ENCODE data around the gene AQP11.
"Not testable (repeated sequence)": the region's sequence is repeated elsewhere in the genome, so short reads cannot be mapped to it uniquely, and the experiment has no call there.

Gene AQP11, protein sequence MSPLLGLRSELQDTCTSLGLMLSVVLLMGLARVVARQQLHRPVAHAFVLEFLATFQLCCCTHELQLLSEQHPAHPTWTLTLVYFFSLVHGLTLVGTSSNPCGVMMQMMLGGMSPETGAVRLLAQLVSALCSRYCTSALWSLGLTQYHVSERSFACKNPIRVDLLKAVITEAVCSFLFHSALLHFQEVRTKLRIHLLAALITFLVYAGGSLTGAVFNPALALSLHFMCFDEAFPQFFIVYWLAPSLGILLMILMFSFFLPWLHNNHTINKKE

DNA sequence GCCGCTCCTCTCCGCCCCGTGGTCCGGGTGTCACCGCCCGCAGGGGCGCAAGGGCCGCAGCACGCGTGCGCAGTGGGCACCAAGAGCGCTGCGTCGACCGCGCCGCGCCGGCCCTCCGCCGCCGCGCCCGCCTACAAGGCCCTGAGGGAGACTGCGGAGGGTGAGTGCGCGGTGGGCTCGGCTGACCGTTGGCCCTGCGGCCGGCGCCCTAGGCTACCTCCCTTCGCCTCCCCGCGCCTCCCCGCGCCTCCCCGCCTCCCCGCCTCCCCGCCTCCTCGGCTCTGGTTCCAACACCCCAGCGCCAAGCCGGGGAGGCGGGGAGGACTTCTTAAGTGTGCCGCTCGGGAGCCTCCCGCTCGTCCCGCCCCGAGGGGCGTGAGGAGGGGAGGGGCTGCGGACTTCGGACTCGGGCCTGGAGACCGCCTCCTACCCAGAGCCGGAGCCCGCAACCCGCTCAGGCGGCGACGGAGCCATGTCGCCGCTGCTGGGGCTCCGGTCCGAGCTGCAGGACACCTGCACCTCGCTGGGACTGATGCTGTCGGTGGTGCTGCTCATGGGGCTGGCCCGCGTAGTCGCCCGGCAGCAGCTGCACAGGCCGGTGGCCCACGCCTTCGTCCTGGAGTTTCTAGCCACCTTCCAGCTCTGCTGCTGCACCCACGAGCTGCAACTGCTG, at the start of gene AQP11:
Gene AQP11 (plus strand): TSS at position 433 of the 673 bp plus-strand sequence. CDS start 40 bp downstream, at position 473.
- DNase-seq, result peak; percentile 78

DNA sequence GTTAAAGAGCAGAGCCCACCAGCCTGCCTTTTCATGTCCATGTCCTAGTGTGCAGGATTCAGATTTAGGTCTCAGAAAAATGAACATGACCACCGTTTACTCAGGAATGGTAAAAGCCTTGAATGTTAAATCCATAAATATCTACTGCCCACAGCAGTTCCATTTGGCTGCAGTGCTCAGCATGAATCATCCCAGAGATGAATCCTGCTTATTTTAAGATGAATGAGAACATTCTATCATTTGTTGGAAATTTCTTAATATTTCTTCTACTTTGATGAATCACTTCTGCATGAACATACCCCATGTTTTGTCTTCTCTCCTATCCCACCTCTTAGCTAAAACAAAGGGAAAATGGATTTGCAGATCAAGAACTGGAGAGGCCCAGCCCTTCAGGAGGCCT, 47.5 kb upstream of the AQP11 start:
- peak; percentile 75 for DNase-seq

DNA sequence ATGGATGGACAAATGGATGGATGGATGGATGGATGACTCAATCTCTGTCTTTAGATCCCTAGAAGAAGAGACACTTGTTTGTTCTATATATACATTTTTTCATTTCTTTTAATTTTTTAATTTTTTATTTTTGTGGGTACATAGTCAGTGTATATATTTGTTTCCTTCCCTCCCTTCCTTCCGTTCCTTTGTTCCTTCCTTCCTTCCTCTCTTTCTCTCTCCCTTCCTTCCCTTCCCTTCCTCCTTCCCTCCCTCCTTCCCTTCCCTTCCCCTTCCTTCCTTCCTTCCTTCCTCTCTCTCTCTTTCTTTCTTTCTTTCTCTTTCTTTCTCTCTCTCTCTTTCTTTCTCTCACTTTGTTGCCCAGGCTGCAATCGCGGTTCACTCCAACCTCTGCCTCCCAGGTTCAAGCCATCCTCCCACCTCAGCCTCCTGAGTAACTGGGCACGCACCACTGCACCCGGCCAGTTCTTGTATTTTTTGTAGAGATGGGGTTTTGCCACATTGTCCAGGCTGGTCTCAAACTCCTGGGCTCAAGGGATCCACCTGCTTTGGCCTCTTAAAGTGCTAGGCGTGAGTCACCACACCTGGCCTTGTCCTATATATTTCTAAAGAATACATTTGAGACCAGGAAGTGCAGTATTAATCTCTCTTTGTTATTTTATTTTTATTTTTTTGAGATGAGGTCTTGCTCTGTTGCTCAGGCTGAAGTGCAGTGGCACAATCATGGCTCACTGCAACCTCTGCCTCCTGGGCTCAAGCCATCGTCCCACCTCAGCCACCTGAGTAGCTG, 42.5 kb upstream of the AQP11 start:
- DNase-seq, result no peak

DNA sequence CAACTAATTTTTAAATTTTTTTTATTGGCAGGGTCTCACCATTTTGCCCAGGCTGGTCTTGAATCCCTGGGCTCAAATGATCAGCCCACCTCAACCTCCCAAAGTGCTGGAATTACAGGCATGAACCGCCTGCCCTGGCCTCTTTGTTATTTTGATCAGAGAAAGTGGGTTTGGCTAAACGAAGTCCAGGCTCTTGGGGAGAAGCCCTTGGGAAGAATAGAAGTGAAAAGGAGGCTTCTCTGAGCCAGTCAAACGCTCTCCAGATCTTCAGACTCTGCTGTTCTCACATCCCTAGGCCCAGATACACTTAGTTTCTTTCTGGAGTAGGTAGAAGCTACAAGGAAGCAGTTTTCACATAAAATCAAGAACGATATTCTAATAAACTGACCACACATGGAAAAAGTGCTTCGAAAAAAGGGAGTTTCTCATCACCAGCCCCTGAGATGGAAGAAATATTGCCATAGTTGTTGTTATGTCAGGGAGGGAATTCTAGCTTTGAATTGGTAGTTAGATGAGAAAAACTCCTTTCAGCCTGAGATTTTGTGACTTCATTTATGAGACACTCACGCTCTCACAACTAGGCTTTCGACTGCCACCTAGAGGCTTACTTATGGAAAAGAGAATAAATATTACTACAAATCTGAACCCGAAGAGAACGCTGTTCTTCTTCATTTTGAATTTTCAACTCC, 41.7 kb upstream of the AQP11 start:
- DNase-seq, result peak; percentile 62

DNA sequence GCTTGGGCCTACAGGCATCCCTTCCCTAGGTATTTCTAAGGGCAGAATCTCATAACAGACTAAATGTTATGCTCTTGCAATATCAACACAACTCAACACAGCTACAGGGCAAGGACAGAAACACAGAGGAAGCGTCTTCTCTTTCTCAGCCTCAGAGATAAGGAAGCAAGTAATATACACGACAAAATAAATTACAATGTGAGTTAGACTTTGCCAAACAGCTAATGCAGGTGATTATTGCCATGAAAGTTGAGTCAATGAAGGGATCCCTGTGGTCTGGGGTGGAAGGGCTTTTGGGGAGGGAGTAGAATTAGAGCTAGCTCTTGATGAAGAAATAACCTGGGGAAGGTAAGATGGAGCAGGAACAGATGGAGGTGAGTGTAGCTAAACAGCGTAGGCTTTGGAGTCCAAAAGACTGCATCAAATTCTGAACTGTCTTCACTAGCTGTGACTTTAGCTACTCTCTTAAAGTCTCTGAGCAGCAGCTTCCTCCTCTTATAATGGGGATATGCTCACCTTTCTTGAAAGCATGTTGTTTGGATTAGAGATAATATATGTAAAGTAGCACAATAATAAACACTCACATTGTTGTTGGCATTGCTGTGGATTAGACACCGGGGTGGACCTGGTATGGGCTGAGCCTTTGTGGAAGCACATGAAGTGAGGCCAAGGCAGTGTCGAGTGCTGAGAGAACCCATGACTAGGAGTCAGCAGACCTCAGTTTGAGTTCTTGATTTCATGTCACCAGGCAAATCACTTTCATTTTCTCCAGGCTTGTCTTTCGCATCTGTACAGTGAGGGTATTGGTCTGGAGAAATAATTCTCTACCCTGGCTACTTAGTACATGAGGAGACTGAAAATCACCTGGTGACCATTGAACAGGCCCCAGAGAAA, 41.0 kb upstream of the AQP11 start:
- DNase-seq, result no peak

DNA sequence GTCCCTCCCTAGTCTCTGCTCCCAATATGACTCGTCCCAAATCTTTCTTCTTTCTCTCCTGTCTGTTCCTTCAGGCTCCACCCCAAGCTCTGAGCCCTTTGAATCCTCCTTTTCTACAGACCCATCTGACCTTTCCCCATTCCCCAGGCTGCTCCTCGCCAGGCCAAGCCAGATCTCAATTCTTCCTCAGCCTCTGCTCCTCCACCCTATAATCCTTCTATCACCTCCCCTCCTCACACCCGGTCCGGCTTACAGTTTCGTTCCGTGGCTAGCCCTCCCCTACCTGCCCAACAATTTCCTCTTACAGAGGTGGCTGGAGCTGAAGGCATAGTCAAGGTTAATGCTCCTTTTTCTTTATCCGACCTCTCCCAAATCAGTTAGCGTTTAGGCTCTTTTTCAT, 38.3 kb upstream of the AQP11 start:
- DNase-seq, result not testable (repeated sequence)

DNA sequence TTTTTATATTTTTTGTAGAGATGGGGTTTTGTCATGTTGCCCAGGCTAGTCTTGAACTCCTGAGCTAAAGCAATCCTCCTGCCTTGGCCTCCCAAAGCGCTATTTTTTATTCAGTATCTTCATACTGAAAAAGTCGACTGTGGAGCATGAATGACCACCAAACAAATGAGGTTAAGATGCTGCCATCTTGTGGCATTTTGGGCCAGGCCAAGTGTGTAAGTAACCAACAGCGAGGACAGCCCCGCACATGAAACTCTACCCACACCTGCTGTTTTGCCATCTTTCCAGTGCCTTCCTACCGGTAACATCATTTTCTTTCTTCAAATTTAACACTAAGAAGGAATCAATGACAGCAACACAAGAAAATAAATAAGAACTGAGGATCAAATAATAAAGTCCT, 32.2 kb upstream of the AQP11 start:
- no peak for DNase-seq

DNA sequence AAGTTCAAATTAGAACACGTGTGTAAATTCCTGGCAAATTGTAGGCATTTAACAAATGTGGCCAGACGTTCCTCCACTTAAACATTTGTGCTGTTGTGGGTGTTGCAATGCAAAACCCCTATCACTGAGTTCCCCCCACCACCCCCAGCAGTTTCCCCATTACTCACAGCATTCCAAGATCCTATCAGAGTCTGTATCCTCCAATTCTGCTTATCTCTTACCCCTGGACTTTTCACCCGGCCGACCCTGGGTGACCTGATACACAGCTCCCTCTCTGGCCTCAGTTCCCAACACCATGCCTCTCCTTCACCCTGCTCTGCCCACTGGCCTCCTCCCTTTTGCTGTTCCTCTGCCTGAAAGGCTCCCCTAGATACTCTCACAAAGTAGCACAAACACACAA, 31.4 kb upstream of the AQP11 start:
- DNase-seq, result no peak

DNA sequence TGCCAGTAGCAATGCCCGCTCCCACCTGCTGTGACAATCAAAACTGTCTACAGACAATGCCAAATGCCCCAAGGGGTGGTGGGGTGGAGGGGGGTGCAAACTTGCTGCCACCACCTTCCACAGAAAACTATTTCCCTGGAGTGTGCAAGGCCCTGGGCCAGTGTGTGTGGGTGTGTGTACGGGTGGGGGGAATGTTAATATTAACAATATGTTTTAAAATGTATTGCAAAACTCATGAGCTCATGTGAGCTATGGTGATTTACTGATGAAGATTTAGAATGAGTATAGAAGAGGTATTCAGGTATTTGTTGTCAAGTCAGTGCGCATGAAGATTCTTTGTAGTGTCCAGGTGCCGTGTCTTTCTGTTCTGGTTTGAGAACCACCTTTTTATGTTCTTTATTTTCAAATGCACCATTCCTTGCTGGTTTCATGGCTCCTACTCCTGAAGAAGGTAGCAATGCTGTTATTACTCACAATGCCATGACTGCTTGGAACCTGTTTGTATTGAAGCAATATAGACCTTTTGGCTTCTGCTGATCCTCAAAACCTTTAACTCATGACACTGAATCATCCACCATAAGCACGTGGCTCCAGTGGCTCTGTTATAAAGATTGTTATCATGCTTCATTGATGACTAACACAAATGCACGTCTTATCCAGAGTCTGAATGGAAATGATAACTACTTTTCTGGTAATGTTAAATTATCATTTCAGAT, 29.9 kb upstream of the AQP11 start:
- peak; percentile 94 for DNase-seq

DNA sequence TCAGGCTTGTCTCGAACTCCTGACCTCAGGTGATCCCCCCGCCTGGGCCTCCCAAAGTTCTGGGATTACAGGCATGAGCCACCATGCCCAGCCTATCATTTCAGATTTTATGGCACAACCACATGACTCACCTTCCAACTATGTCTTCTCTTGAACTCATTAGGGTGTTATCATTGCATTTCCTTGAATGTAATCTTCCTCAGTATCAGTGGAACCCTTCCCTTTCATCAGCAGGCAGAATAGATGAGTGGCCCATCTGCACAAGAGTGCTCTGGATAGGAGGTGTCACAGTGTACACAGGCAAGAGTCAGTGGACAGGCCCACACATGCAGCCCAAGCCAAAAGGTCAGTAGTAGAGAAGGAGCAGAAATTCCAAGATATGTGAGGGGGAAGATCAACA, 29.1 kb upstream of the AQP11 start:
- peak; percentile 77 for DNase-seq

DNA sequence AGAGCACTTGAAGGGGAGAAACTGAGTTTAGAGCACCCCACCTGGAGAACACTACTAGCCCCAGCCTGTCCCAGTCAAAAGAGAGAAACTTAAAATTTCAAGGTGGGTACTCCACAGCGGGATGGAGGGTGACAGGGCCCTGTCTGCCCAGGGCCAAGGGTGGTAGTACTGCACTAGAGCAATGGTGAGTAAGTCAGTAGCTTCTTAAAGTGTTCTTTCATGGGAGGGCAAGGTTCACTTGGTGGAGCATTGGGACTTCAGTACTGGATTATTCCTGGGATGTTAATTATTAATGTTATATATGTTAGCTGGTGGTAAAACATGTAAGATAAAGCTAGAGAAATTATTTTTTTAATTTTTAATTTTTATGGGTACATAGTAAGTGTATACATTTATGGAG, 28.5 kb upstream of the AQP11 start:
- no peak for DNase-seq

DNA sequence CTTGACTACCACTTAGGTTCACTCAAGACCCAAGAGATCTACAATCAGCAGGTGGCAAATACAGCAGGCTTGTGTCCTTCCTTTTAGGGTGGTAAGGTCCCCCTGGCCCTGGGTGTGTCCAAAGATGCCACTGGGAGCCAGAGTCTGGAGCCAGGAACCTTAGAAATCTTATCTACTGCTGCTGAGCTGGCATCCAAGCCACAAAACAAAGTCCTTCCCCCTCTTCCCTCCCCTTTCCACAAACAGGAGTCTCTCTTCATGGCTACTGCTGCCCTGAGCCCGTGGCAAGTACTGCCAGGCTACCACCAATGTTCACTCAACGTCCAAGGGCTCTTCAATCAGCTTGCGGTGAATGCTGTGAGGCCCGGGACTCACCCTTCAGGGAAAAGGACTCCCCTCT, 21.4 kb upstream of the AQP11 start:
- no peak for DNase-seq

DNA sequence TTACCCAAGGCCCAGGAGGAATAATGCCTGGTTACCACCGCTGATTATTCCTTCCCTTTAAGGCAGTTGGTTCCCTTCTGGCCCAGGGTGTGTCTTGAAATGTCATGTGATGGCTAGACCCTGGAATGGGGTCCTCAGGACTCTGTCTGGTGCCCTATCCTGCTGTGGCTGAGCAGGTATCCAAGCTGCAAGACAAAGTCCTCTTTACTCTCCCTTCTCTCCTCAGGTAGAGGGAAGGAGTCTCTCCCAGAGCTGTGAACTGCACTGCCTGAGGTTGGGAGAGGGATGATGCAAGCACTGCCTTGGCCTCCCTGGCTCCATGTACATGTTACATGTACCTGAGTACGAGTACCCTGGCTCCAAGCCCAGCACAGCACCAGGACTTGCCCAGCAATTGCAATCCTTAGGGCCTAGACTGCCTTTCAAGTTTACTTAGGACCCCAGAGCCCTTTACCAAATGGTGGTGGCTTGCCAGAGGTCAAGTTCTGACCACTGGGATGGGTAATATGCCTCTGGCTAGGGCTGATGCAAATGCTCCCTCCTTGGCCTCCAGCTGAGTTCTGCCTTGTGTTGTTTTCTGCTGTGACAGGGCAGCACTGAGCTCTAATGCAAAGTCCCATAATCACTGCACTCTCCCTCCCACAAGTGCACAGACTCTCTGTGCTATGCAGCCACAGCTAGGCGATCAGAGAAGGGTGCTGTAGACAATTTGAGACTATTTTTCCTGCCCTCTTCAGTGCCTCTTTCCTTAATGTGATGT, 20.7 kb upstream of the AQP11 start:
- no peak for DNase-seq

DNA sequence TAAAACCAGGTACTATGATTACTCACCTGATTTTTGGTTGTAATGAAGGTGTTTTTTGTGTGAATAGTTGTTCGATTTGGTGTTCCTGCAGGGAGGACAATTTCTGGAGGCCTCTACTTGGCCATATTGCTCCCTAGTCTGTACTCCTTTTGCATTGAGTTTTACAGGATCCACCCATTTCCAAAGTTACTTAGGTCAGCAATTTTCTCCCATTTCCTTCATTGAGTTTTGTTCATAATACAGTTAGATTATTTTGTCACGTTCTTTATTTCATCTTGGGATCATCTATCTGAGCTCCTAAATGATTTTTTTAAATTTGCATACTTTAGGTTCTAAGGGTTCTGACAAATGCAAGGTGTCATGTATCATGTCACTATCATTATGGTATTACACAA, 20.1 kb upstream of the AQP11 start:
- DNase-seq, result no peak

DNA sequence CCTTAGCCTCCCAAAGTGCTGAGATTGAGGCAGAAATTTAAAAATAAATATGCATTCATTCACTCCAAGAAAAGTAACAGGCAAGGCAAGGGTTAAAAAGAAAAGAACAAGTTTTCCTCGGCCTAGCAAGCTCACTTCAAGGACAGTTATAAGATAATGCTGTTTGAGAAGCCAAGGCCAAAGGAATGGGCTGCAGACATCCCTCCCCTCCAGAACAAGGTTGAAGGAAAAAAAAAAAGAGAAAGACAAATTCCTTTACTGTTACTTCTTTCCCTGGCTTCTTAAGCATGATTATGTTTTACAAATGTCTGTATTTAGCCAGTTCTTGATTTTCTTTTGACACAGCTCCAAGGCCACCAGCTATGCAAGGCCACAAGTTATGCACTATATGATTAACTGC, 18.9 kb upstream of the AQP11 start:
- DNase-seq, result not testable (repeated sequence)

DNA sequence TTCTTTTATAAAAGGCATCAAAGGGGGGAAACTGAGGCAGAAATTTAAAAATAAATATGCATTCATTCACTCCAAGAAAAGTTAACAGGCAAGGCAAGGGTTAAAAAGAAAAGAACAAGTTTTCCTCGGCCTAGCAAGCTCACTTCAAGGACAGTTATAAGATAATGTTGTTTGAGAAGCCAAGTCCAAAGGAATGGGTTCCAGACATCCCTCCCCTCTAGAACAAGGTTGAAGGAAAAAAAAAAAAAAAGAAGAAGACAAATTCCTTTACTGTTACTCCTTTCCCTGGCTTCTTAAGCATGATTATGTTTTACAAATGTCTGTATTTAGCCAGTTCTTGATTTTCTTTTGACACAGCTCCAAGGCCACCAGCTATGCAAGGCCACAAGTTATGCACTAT, 14.3 kb upstream of the AQP11 start:
- DNase-seq, result not testable (repeated sequence)

DNA sequence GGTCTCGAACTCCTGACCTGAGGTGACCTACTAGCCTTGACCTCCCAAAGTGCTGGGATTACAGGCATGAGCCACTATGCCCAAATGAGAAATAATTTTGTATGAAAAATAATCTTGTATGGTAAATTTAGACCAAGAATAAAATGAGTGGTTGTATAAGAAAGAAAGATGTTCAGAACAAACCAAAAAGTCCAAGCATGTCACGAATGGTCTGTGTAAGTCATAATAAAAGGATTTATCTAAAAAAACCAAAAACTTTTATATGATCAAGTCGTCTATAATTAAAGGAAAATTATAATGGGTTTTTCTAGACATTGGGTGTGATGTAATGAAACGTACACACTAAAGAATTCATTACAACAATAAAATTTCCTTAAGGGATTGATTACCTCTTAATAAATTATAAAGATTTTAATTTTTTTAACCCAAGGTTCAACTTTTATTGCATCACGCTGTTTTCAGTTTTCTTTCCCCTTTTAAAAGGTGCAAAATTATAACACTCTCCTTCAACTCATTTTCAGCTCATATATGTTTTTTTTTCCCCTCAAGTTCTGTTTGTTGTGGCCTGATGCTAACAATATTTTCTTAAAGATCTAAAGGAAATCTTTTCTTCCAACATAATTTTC, 8.9 kb upstream of the AQP11 start:
- DNase-seq, result peak; percentile 17

DNA sequence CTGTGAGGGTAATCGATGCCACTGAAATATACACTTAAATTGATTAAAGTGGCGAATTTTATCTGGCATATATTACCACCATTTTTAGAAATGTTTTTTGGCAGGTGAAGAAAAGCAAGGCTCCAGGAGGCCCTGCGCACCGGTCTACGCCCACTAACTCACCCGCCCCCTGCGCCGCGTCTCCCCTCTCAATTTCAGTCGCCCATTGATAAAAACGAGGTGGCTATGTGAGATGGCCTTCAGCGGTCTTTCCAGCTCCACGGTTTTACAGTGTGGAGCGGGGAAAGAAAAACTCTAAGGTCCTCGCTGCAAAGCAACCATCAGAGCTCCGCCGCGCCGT, 602 bp upstream of the AQP11 start:
- no peak for DNase-seq

DNA sequence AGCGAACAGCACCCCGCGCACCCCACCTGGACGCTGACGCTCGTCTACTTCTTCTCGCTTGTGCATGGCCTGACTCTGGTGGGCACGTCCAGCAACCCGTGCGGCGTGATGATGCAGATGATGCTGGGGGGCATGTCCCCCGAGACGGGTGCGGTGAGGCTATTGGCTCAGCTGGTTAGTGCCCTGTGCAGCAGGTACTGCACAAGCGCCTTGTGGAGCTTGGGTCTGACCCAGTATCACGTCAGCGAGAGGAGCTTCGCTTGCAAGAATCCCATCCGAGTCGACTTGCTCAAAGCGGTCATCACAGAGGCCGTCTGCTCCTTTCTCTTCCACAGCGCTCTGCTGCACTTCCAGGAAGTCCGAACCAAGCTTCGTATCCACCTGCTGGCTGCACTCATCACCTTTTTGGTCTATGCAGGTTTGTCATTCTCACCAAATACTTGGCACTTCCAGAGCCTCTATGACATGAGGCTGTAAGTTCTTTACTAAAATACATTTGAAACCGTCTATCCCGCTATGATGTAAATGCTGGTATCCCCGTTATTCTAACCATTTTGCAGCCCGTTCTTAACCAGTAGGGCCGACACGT, 535 bp downstream of the AQP11 start:
- DNase-seq, result peak; percentile 16

DNA sequence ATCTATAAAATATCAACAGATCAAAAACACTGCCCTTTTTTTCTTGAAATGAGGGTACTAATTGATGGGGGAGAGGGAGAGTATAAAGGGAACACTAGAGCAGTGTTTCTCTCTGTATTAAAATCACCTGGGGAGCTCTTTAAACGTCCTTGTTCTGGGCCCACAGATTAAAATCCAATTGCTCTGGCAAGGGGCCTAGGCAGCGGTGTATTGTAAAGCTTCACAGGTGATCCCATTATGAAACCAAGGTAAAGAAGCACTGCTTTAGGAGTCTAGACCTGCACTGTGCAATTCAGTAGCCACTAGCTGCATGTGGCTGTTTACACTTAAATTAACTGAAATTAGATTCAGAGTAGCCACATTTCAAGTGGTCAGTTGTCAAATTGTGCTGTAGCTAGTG, 3.0 kb downstream of the AQP11 start:
- DNase-seq, result no peak
